Measurements from ENCODE around the gene TAOK1. TPM values are rescaled to one million over a fixed set of nuclear protein-coding genes. Genes with fewer than 3 reads are reported as not detected.

Gene TAOK1
- total and polyA plus RNA-seq, 10 of the 15 experiments (the other 5 are each of a cell fraction or from before 2014, with no cell fraction given), result 2.0 to 27.1 (median 11.8) TPM

- Histone ChIP-seq H3K9me3 (replicated peaks; ENCODE audit: control insufficient read depth, insufficient read depth, low read length) (no peaks in the 10 kb centered on the region), H3K4me3 (no peak overlapping the region), H3K36me3 (ENCODE audit: control insufficient read depth in 2 of 2, insufficient read depth in 2 of 2, low read length in 1 of 2) (peaks cover 0 to 10% of the 10 kb centered on the region in 2 experiments; a peak in 2 of 4 replicates), H3K9ac (ENCODE audit: control insufficient read depth, insufficient read depth, low read length) (no peak overlapping the region), H3K4me2 (ENCODE audit: control insufficient read depth, insufficient read depth) (no peak overlapping the region), H4K20me1 (ENCODE audit: control insufficient read depth, insufficient read depth) (no peaks in the 10 kb centered on the region), H3K27me3 (replicated peaks in 1 of 2; ENCODE audit: control insufficient read depth in 2 of 2, insufficient read depth in 2 of 2, low read length in 1 of 2) (no peaks in the 10 kb centered on the region), H3K4me1 (ENCODE audit: control insufficient read depth, insufficient read depth, low read length) (0 out of 2 replicates have a peak, but pooled peaks cover 4% of the 10 kb centered on the region), H2AFZ (ENCODE audit: control insufficient read depth, low read depth, low read length) (no peak overlapping the region), H3K27ac (ENCODE audit: control insufficient read depth, insufficient read depth) (no peak overlapping the region), H3K79me2 (ENCODE audit: control insufficient read depth, insufficient read depth, low read length) (no peaks in the 10 kb centered on the region)
- BruUV-seq (replicated peaks), result no TSS peak
- intact Hi-C loops (cut with micrococcal nuclease; ENCODE audit: unreplicated experiment) (no loop called here), in situ Hi-C loops (cut with MboI) (no loop called here)
- ChIA-PET RAD21 (ENCODE audit: unreplicated experiment) (interaction anchor here (1.0 to 3.3 kb wide), 4 partner anchors 16 to 448 kb away, joined by 3 to 21 read pairs (median 7); partner anchors contain the start of gene ANKRD13B), SMC1A (ENCODE audit: uncharacterized antibody, unreplicated experiment) (interaction anchor here (1.4 kb wide), 1 partner anchor 202 kb away, joined by 7 read pairs; no protein-coding TSS in a partner anchor), CTCF (interaction anchor here (1.0 to 6.2 kb wide), 9 partner anchors 11 to 280 kb away, joined by 3 to 57 read pairs (median 6); partner anchors contain the start of gene ANKRD13B), POLR2A (interaction anchor here (1.0 to 1.6 kb wide), 4 partner anchors 14 to 202 kb away, joined by 3 to 4 read pairs (median 3); no protein-coding TSS in a partner anchor)
- no peak for DNase-seq (ENCODE audit: low read depth, low spot score)
- TF ChIP-seq, protein P1, sequence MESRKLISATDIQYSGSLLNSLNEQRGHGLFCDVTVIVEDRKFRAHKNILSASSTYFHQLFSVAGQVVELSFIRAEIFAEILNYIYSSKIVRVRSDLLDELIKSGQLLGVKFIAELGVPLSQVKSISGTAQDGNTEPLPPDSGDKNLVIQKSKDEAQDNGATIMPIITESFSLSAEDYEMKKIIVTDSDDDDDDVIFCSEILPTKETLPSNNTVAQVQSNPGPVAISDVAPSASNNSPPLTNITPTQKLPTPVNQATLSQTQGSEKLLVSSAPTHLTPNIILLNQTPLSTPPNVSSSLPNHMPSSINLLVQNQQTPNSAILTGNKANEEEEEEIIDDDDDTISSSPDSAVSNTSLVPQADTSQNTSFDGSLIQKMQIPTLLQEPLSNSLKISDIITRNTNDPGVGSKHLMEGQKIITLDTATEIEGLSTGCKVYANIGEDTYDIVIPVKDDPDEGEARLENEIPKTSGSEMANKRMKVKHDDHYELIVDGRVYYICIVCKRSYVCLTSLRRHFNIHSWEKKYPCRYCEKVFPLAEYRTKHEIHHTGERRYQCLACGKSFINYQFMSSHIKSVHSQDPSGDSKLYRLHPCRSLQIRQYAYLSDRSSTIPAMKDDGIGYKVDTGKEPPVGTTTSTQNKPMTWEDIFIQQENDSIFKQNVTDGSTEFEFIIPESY (IDR thresholded peaks at IDR 0.05), result no peak
- no peak for TF ChIP-seq DPF2 (IDR thresholded peaks at IDR 0.05)
- TF ChIP-seq NFYB (IDR thresholded peaks at IDR 0.05; ENCODE audit: insufficient read depth, low read depth, low read length), result no peak
- no peak for TF ChIP-seq E2F4 (IDR thresholded peaks at IDR 0.05; ENCODE audit: low read depth, low read length)
- TF ChIP-seq, protein P2, sequence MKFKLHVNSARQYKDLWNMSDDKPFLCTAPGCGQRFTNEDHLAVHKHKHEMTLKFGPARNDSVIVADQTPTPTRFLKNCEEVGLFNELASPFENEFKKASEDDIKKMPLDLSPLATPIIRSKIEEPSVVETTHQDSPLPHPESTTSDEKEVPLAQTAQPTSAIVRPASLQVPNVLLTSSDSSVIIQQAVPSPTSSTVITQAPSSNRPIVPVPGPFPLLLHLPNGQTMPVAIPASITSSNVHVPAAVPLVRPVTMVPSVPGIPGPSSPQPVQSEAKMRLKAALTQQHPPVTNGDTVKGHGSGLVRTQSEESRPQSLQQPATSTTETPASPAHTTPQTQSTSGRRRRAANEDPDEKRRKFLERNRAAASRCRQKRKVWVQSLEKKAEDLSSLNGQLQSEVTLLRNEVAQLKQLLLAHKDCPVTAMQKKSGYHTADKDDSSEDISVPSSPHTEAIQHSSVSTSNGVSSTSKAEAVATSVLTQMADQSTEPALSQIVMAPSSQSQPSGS (IDR thresholded peaks at IDR 0.05; ENCODE audit: low read length), result no peak
- TF ChIP-seq, protein P3, sequence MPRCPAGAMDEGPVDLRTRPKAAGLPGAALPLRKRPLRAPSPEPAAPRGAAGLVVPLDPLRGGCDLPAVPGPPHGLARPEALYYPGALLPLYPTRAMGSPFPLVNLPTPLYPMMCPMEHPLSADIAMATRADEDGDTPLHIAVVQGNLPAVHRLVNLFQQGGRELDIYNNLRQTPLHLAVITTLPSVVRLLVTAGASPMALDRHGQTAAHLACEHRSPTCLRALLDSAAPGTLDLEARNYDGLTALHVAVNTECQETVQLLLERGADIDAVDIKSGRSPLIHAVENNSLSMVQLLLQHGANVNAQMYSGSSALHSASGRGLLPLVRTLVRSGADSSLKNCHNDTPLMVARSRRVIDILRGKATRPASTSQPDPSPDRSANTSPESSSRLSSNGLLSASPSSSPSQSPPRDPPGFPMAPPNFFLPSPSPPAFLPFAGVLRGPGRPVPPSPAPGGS (IDR thresholded peaks at IDR 0.05; ENCODE audit: borderline replicate concordance, insufficient read depth, low read depth, low read length, poor library complexity, severe bottlenecking), result no peak
- TF ChIP-seq TARDBP (IDR thresholded peaks at IDR 0.05; ENCODE audit: borderline replicate concordance), result no peak
- TF ChIP-seq MYB (IDR thresholded peaks at IDR 0.05; ENCODE audit: borderline replicate concordance, low read depth, low read length), result no peak
- TF ChIP-seq CEBPB (IDR thresholded peaks at IDR 0.05; ENCODE audit: borderline replicate concordance in 1 of 2, low read depth in 2 of 2, low read length in 2 of 2), result no peak
- no peak for TF ChIP-seq MYC (IDR thresholded peaks at IDR 0.05; ENCODE audit: insufficient read depth, insufficient read length, insufficient replicate concordance, low read length, severe bottlenecking)
- TF ChIP-seq JUNB (IDR thresholded peaks at IDR 0.05), result no peak
- TF ChIP-seq HDGF (IDR thresholded peaks at IDR 0.05), result no peak
- TF ChIP-seq CREB1 (IDR thresholded peaks at IDR 0.05; ENCODE audit: low read depth), result no peak
- TF ChIP-seq, protein P4, sequence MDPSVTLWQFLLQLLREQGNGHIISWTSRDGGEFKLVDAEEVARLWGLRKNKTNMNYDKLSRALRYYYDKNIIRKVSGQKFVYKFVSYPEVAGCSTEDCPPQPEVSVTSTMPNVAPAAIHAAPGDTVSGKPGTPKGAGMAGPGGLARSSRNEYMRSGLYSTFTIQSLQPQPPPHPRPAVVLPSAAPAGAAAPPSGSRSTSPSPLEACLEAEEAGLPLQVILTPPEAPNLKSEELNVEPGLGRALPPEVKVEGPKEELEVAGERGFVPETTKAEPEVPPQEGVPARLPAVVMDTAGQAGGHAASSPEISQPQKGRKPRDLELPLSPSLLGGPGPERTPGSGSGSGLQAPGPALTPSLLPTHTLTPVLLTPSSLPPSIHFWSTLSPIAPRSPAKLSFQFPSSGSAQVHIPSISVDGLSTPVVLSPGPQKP (IDR thresholded peaks at IDR 0.05; ENCODE audit: low read depth, low read length), result no peak
- TF ChIP-seq HDAC2 (IDR thresholded peaks at IDR 0.05), result no peak
- no peak for TF ChIP-seq SRF (IDR thresholded peaks at IDR 0.05; ENCODE audit: low read depth in 2 of 2, low read length in 2 of 2)
- 90% methylated on average over 30 of the region's 30 CpGs for WGBS (ENCODE audit: insufficient coverage, insufficient replicate concordance, low lambda C conversion rate, missing lambda C conversion rate)
- ATAC-seq, result no peak
- no peak for FAIRE-seq
Observed at GRCh38 chr17:29571883-29572681, 181.9 kb downstream of the TAOK1 start.

Data from GM12878 (cell line).